GM12878 (cell line): ENCODE results near the gene ANKRD60.

Source experiments
- CTCF ChIP-seq, 3 experiments: IDR thresholded peaks in 2 of 3; conservative IDR thresholded peaks in 1 of 3; 2 replicates each; pipeline ENCODE4 v1.5.1; 2011; ENCODE audit warnings: low read depth in 3 of 3, low read length in 3 of 3, mild to moderate bottlenecking in 3 of 3, control low read depth in 2 of 3, moderate library complexity in 2 of 3, inconsistent platforms in 1 of 3, mixed read lengths in 1 of 3; ENCODE audit not compliant: control insufficient read depth in 2 of 3, insufficient read depth in 1 of 3; ENCODE audit errors: extremely low read depth in 1 of 3
- HCFC1 ChIP-seq: fragments of 150-350 bp; IDR thresholded peaks from 2 replicates; pipeline ENCODE4 v1.6.1; 2014; ENCODE audit warnings: low read length
- KDM1A ChIP-seq: fragments of 200-600 bp; sonication (generic); IDR thresholded peaks from 2 replicates; pipeline ENCODE4 v1.6.1; 2016; ENCODE audit warnings: borderline replicate concordance
- MAX ChIP-seq: IDR thresholded peaks from 2 replicates; pipeline ENCODE4 v1.6.1; 2012; ENCODE audit warnings: low read depth, low read length, improper control_type of control experiment
- MTA3 ChIP-seq: IDR thresholded peaks from 2 replicates; pipeline ENCODE4 v1.6.1; 2012; ENCODE audit warnings: low read length, inconsistent platforms, borderline replicate concordance
- MXI1 ChIP-seq: fragments of 150-350 bp; IDR thresholded peaks from 2 replicates; pipeline ENCODE4 v1.6.1; 2011; ENCODE audit warnings: low read depth, mild to moderate bottlenecking, inconsistent platforms, low read length, improper control_type of control experiment
- NFYA ChIP-seq: IDR thresholded peaks from 2 replicates; pipeline ENCODE4 v1.6.1; 2011; ENCODE audit warnings: low read depth, mild to moderate bottlenecking, low read length, improper control_type of control experiment, borderline replicate concordance
- POLR2A ChIP-seq: IDR thresholded peaks from 2 replicates; pipeline ENCODE4 v1.6.1; 2011; ENCODE audit warnings: low read depth, mild to moderate bottlenecking, low read length
- USF1 ChIP-seq: IDR thresholded peaks from 2 replicates; pipeline ENCODE4 v1.6.1; 2011; ENCODE audit warnings: borderline replicate concordance, low read depth, mild to moderate bottlenecking, moderate library complexity, mixed read lengths, low read length; ENCODE audit not compliant: insufficient read depth; ENCODE audit errors: extremely low read length
- ZZZ3 ChIP-seq: IDR thresholded peaks from 2 replicates; pipeline ENCODE4 v1.6.1; 2011; ENCODE audit warnings: low read depth; ENCODE audit not compliant: control insufficient read depth, insufficient read length

- no peak for TF ChIP-seq NFYA
- TF ChIP-seq USF1, result no peak
- no peak for TF ChIP-seq ZZZ3
- TF ChIP-seq CTCF (IDR thresholded peaks at IDR 0.05 in 2 of 3, conservative IDR thresholded peaks at IDR 0.05 in 1 of 3; ENCODE audit: control insufficient read depth in 2 of 3, extremely low read depth in 1 of 3, insufficient read depth in 1 of 3, low read depth in 3 of 3, low read length in 3 of 3), result no peak
- no peak for TF ChIP-seq POLR2A
- TF ChIP-seq MTA3, result no peak
- no peak for TF ChIP-seq MXI1
- TF ChIP-seq MAX, result no peak
- no peak for TF ChIP-seq HCFC1
- TF ChIP-seq KDM1A, result no peak
Measured at GRCh38 chr20:58202044-58202443, 26.4 kb downstream of the ANKRD60 start.
